NCI-H2107 (cell line): ENCODE measurements around the gene GGCX.
"Not testable (repeated sequence)": the region's sequence is repeated elsewhere in the genome, so short reads cannot be mapped to it uniquely, and the experiment has no call there.

Experiments
- DNase-seq: peaks from one replicate; lab custom pipeline; 2025; lab: John Stamatoyannopoulos, UW

GGCX gene

DNA sequence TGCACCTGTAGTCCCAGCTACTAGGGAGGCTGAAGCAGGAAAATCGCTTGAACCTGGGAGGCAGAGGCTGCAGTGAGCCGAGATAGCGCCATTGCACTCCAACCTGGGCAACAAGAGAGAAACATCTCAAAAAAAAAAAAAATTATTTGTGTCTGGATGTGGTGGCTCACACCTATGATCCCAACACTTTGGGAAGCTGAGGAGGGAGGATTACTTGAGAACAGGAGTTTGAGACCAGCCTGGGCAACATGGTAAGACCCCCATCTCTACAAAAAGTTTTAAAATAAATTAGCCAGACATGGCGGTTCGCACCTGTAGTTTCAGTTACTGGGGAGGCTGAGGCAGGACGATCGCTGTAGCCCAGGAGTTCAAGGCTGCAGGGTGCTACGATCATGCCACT, 14.4 kb upstream of the GGCX start:
- DNase-seq = no peak

DNA sequence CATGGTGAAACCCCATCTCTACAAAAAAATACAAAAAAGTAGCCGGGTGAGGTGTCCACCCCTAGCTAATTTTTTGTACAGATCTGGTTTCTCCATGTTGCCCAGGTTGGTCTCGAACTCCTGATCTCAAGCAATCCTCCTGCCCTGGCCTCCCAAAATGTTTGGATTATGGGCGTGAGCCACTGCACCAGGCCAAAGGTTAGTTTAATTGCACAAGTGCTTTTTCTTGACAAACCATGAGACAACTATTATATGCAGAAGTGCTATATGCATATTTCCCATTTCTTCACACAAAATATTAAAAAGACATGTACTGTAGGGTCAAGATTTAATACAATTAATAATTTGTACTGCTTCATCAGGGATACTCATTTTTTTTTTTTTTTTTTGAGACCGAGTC, 5.0 kb upstream of the GGCX start:
- DNase-seq = no peak

DNA sequence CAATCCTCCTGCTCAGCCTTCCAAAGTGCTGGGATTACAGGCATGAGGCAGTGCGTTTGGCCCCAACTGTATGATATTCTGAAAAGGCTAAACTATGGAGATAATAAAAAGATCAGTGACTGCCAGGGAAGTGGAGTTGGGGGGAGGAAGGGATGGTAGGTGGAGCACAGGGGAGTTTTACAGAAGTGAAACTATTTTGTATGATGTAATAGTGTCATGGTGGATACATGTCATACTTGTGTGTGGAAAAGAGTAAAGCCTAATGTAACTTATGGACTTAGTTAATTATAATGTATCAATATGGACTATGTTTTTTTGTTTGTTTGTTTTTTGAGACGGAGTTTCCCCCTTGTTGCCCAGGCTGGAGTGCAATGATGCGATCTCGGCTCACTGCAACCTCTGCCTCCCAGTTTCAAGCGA, 2.9 kb upstream of the GGCX start:
- DNase-seq = no peak

DNA sequence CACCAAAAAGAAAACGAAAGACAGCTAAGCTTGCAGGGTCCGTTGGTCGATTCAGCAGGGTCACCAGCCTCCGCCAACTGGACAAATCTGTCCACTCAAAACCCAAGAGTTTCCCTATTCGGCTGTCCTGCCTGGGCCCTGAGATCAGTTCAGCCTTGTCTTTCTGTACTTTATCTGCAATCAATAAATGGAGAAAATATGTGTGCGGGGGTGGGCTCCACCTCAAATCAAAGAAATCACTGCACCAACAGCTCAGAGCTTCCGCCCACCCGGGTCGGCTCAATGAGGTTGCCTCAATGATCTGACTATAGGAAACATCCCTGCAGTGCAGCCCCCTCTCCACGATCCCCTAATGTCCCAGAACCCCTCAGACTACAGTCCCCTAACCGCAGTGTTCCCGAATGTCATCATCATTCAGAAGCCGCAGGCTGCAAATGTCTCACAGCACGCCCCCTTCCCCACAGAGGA, 447 bp downstream of the GGCX start:
- DNase-seq = no peak

DNA sequence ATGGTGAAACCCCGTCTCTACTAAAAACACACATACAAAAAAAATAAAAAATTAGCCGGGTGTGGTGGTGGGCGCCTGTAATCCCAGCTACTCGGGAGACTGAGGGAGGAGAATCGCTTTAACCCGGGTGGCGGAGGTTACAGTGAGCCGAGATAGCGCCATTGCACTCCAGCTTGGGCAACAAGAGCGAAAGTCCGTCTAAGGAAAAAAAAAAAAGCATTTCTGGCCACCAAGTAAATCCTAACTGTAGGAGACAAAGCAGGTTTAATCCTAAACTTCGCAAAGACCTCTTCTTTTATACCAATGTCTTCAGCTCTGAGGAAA, 928 bp downstream of the GGCX start:
- DNase-seq = not testable (repeated sequence)

DNA sequence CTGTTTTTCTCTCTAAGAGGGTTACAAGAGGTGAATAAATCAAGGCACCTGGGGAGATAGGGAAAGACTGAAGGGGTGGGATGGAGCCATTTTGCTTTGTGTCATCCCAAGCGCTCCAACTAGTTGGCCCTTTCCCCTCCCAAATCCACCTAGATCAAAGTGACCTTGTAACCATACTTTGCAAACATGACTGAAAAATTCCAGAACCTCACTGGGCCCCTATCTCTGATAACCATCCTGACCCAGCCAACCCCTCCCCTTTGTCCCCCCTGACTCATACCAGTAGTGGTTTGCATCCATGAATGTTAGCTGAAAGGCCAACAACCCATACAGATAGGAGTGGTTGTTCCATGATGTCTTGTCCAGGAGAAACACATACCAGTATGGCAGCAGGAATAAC, 3.1 kb downstream of the GGCX start:
- DNase-seq = no peak

DNA sequence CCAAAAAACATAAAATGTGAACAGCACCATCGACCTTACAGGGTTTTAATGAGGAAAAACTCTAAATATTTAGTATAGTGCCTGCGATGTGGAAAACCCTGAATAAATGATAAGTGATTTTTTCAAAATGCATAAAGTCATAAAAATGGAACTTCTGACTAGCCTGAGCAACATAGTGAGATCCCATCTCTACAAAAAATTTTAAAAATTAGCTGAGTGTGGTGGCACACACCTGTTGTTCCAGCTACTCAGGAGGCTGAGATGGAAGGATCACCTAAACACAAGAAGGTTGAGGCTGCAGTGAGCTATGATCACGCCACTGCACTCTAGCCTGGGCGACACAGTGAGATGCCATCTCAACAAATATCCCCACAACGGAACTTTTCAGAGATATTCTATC, 4.2 kb downstream of the GGCX start:
- no peak for DNase-seq

DNA sequence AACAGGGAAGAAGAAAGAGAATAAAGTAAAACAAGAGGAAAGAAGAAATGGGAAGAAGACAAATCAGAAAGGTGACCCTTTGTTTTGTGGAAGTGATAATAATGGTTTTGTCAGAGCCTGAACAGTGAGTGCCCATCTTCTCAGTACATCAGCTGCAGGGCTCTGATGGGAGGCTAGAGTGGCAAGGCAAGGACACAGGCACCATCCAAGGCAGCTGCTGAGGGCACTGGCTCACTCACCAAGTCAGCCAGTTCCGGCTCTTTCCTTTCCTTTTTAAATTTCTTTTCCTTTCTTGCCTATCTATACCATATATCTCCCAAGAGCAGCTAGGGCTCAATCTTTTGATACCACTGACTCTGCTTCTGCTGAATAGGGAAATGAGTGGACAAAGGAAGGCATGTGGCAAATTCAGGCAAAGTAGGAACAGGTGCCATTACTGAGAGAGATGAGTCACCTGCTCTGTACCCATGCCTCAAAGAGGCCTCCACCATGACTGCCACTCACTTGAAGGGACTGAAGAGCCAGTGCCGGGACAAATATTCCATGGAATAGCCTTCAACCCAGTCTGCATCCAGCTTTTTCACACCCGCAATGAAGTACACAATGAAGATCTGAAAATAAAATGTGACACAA, 6.2 kb downstream of the GGCX start:
- DNase-seq = no peak

DNA sequence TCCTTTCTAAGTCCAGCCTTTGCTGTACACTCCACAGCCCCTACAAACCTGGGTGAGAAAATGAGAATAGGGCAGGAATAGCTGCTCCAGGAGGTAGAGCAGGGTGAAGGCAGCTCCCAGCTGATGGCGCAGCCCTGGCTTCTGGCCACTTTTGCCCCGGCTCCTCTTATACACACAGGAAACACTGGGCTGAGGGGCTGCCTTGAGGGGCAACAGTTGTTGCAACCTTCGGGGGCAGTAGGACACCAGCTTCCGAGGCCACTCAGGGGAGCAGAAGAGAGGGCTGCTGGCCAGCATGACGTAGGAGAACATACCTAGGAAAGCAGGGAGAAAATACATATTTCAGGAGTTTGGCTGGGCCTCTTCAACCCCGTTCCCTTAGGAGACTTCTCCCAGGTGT, 8.1 kb downstream of the GGCX start:
- no peak for DNase-seq

DNA sequence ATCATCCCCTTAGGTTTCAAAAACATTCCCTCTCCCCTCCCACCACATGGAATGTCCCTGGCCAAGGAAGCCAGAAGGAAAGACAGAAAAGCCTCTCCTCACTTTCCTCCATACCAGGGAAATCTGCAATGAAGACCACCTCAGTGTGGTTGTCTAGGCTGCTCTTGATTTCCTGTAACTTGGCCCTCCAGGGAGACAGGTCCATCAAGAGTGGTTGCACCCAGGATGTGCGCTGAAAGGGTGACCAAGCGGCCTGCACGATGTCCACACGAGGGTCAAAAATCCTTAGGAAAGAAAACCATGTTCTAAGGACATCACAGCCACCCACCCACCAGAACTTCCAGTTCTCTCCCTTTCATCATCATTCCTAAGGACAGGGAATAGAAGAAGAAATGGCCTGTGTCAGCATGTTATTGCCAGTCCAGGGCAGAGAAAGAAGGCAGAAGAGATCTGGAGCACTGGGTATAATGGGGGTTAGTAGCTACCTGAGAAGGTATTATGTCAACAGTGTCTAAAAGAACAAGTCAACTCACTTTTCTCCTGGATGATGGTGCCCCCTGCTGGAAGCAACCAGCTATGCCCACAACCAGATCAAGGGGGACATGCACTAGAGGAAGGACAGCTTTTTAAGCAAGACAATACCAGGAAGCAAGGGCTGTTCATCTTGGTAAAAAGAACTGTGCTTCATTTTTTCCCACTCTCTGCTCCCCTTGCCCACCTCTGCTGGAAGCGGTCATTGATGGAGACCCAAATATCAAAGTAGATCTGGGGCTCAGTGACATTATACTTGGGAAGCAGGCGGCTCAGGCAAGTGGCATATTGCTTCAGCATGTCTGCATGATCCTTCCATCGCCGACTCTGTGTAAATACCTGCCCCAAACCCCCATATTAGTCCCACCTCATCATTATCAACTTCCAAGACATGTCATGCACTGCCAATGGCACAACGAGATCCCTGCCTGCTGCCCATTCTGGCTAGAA, 9.3 kb downstream of the GGCX start:
- DNase-seq = peak; percentile 51

DNA sequence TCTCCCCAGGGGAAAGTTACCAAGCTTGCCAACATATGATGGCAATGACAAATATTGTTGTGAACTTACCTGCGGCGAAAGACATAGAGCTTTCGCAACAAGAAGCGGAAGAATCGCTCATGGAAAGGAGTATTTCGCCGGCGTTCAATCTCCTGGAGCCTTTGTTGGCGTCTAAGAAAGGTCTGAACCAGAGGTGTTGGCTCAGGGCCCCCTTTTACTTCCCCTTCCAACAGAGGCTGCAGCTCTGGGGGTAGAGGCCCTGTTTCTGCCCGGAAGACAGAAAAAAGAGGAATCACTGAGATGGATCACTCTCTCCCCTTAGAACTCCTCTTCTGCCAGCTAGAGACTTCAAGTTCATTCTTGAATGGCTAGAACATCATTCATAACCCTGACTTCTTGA, 10.8 kb downstream of the GGCX start:
- no peak for DNase-seq

DNA sequence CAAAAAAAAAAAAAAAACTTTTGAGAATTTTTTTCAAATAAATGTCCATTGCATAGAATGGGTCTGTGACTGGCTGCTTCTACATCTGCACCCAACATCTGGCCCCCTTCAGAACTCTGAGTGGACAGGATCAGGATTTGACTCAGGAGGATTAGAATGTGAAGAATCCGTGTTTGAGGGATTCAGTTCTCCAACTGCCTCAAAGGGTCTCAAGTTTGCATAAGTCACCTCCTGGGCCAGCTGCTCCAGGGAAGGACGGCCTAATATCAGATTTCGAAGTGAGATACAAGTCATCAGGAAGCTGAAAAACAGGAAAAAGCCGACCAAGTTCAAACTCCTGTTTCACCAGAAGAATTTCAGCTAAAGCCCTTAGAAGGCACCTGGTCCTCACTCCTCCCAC, 11.5 kb downstream of the GGCX start:
- no peak for DNase-seq

DNA sequence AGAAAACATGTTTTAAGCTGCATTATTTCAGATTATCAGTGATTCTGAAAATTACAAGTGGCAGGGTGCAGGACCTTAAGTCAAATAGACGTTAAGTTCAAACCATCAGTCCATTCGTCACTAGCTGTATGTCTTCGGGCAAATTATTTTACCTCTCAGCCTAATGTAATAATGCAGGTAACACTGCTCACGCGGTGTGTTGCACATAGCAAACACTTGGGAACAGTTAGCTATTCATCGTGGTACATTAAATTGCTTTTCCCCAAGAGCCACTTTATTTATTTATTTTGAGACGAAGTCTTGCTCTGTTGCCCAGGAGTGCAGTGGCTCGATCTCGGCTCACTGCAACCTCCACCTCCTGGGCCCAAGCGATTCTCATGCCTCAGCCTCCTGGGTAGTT, 12.2 kb downstream of the GGCX start:
- no peak for DNase-seq

DNA sequence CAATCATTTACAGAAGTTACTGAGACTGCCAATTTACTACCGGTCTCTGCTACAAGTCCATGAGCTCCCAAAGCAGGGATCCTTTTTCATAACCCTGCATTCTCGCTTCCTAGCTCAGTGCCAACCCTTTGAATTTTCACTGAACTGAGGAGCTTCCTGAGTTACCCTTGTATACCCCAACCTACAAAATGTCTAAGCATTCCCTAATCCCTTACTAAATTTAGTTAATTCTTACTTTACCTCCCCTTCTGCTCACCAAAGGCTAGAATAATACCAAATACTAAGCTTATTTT, 12.7 kb downstream of the GGCX start:
- DNase-seq = no peak

DNA sequence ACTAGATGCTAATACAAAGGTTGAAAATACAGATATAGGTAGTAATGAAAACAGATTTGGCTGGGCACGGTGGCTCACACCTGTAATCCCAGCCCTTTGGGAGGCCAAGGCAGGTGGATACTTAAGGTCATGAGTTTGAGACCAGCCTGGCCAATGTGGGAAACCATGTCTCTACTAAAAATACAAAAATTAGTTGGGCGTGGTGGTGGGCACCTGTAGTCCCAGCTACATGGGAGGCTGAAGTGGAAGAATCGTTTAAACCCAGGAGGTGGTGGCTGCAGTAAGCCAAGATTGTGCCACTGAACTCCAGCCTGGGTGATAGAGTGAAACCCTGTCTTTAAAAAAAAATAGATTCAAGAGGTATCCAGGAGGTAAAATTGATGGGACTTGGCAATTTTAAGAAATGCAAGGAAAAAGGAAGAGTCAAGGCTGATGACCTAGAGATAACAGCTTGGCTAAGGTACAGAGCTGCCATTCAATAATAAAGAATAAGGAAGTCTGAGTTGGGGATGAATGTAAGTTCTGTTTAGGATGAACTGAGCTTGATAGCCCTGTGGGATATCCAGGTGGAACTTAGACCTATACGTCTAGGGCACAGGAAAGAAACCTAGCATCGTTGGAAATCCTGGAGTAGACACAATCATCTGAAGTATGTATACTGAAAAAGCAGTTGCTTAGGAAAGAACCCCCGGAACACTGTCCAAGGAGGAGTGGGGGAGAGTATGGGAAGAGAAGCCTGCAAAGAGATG, 13.3 kb downstream of the GGCX start:
- no peak for DNase-seq

DNA sequence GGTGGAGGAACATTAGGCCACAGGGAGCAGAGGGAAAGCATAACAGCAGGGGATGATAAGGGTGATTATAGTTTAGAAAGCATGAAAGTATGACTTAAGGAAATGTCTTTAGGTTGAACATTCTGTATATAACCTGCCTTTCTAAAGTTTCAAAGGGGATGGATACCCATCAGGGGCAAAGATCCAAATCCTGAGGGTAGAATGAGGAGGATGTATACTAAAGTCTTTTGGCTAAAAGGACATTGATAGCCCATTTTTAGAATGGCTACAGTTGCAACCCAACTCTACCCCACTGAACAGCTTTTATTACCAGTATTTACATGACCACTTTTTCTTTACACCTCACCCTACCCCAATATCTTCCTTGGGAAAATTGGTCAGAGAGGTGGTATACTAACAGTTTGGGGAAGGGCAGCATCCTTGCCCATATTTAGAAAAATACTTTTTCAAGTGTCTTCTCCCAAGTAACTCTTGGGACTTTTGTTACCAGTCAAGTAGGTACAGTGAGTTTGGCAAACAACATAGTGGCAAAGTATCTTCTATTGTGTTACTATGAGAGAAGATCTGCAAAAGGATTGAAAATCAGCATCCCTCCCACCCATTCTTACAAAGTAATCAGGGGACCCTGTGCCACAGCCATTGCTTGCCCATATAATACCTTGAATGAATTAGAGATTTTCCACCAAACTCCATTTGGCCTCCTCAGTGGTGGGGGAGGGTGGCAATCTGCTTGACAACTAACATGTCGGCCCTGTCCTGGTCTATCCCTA, 14.0 kb downstream of the GGCX start:
- no peak for DNase-seq

DNA sequence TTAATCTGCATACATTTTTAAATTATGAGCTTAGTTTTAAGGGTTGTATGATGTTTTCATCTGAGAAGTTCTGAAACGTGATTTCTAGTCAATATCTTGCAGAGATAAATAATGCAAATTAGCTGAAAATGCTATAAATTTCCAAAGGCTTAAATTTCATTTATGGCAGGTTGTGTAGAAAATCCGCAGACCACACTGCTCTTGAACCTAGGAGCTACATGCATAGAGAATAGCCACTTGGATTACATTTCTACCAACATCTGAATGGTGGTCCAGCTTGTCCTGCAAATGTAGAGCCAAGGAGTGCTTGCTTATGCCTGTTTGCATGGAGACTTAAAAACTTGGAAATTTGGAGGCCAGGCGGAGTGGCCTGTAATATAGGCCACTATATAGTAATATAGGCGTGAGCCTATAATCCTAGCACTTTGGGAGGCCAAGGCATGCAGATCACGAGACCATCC, 15.5 kb downstream of the GGCX start:
- no peak for DNase-seq

DNA sequence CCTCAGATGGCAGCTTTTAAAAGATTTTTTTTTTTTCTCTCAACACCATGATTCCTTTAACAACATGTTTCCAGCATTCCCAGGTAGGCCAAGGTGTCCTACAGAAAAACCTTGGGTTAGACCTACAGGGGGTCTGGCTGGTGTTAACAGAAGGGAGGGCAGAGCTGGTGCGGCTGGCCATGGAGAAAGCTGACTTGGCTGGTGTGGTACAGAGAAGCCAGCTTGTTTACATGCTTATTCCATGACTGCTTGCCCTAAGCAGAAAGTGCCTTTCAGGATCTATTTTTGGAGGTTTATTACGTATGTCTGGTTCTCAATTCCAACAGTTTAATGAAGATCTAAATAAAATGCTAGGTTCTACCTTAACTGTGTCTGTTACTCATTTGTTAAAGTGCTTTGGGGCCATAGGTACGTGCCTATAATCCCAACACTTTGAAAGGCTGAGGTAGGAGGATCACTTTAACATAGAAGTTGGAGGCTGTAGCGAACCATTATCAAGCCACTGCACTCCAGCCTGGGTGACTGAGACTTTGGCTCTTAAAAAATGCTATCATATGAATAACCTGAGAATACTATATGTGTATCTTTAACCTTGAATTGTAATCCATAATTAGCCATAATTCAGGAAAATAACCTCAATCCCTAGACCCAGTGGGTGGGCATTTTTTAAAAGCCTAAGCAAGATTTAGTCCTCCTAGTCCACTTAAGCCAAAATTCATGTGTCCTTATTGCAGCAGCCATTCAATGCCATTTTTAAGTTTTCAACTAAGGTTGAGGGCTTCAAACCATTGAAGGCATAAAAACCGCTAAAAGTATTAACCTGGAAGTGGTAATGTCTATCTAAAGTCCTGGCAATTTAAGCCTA, 16.1 kb downstream of the GGCX start:
- DNase-seq = not testable (repeated sequence)

DNA sequence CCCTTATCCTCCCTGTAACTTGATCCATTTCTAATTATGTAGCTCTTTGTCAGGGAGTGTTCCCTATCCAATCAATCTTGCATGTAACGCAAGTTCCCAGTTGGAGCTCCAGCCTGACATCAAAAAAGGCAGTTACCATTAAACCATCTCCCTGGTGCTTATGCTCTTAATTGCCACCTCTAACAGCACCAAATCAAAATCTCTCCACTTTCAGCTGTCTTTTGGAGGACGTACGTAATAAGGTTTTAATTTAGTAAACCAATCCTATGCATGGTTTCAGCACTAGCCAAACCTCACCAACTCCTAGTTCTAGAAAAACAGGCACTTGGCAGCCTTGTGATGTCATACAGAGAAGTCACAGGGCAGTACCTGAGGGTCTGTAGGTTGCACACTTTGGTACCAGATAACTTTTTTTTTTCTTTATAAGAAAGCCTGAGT, 17.0 kb downstream of the GGCX start:
- not testable (repeated sequence) for DNase-seq

DNA sequence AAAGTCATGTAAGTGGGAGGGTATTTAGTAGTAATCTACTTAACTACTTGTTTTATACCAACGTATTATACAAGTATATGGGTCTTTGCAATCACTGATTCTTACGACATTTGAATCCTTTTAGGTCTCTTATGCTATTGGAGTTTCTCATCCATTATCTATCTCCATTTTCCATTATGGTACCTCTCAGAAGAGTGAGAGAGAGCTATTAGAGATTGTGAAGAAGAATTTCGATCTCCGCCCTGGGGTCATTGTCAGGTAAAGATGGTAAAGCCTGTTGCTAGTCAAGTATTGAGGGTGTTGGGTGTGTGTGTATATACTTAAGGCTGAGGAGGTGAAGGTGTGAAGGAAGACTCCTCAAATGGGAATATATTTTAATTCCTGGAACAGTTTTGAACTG, 18.5 kb downstream of the GGCX start:
- no peak for DNase-seq
